Activated CD4-positive, alpha-beta T cell treated with anti-CD3 and anti-CD28 coated beads for 24 hours (primary cell): ENCODE results near the gene UNC13B.

Experiments
- DNase-seq, 2 donors: peaks; one replicate each; pipeline ENCODE4 v3.0.0-alpha.2; 2020; ENCODE audit warnings: low read depth in 2 of 2

UNC13B gene

GRCh38 chr9:35277171-35277520, 115.3 kb downstream of the UNC13B start:
- no peak for DNase-seq

GRCh38 chr9:35277628-35278359, 116.0 kb downstream of the UNC13B start:
- no peak for DNase-seq

- no peak for DNase-seq
These were observed 118.1 kb downstream of the UNC13B start for GRCh38 chr9:35279946-35280345.

GRCh38 chr9:35280399-35280798, 118.6 kb downstream of the UNC13B start:
- no peak for DNase-seq

GRCh38 chr9:35285731-35286130, 123.9 kb downstream of the UNC13B start:
- no peak for DNase-seq

GRCh38 chr9:35286381-35286780, 124.6 kb downstream of the UNC13B start:
- no peak for DNase-seq

GRCh38 chr9:35287987-35288632, 126.3 kb downstream of the UNC13B start:
- DNase-seq: no peak

- no peak for DNase-seq
These were observed 127.0 kb downstream of the UNC13B start for GRCh38 chr9:35288778-35289177.

- DNase-seq: no peak
These were observed 131.7 kb downstream of the UNC13B start for GRCh38 chr9:35293376-35293964.

GRCh38 chr9:35294066-35294465, 132.3 kb downstream of the UNC13B start:
- no peak for DNase-seq

GRCh38 chr9:35294556-35294955, 132.7 kb downstream of the UNC13B start:
- no peak for DNase-seq

GRCh38 chr9:35295369-35296036, 133.7 kb downstream of the UNC13B start:
- no peak for DNase-seq

- DNase-seq: no peak
These were observed 141.8 kb downstream of the UNC13B start for GRCh38 chr9:35303567-35303966.

- no peak for DNase-seq
These were observed 144.5 kb downstream of the UNC13B start for GRCh38 chr9:35306283-35306682.

GRCh38 chr9:35308316-35308715, 146.5 kb downstream of the UNC13B start:
- DNase-seq: no peak

GRCh38 chr9:35311891-35312639, 150.3 kb downstream of the UNC13B start:
- DNase-seq: no peak

- no peak for DNase-seq
These were observed 151.7 kb downstream of the UNC13B start for GRCh38 chr9:35313460-35313859.

GRCh38 chr9:35313916-35314315, 152.1 kb downstream of the UNC13B start:
- no peak for DNase-seq

GRCh38 chr9:35318741-35319140, 156.9 kb downstream of the UNC13B start:
- no peak for DNase-seq

GRCh38 chr9:35322075-35322885, 160.5 kb downstream of the UNC13B start:
- no peak for DNase-seq

GRCh38 chr9:35324966-35325365, 163.2 kb downstream of the UNC13B start:
- DNase-seq: no peak
